HG03066 (cell line): ENCODE results near the gene SENP7.
"Not testable (repeated sequence)": the region's sequence is repeated elsewhere in the genome, so short reads cannot be mapped to it uniquely, and the experiment has no call there.

Experiments used
- ATAC-seq: cut with Tn5 transposase; IDR thresholded peaks from one replicate; pipeline ENCODE4 v1.9.1; 2021; ENCODE audit warnings: low read depth; ENCODE audit not compliant: unreplicated experiment

Gene SENP7

DNA sequence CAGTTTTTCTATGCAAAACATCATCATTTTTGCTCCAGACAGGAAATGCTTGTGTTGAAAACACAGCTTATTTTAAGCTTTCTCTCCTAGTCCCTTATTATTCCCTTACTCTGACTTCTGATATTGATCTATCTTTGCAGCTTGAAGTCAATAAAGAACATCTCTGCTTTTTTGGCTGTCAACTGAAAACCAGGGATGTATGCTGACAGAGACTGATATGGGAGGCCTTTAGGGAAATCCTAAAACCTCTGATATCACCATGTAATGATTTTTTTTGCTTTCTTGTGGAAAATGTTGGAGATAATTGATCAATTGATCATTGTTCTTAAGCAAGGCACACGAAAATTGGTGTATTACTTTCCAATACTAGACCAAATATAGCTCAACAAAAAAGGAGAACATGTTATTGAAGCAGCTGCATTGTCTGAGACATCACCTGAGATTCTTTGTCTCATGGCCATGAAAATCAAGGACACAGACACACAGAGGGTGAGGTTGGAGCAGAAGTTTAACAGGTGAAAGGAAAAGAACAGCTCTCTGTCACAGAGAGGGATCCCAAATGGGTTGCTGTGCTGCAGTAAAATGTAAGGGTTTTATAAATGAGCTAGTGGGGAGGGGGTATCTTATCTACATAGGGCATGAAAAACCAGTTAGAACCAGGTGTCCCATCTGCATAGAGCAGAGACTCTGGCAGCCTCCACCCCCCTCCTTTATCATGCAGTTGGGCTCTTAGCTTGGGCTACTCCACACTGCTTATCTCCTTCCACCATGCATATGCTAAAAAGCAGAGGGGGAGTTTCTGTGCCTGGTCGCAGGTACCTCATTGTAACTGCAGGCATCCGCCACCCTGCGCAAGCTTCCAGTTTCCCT lies 17.0 kb upstream of the SENP7 start:
- ATAC-seq = no peak

DNA sequence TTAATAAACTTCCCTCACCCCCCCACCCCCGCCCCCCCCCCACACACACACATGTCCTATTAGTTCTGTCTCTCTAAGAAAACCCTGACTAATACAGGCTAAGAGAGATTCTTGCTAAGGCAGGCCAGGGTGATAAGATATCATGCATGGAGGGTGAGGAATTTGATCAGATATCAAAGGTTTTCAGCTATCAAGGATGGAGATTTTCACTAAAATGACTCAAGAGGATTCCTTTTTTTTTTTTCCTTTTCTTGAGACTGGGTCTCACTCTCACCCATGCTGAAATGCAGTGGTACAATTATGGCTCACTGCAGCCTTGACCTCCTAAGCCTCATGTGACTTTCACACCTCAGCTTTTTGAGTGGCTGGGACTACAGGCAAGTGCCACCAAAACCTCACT lies 14.9 kb upstream of the SENP7 start:
- ATAC-seq = no peak

DNA sequence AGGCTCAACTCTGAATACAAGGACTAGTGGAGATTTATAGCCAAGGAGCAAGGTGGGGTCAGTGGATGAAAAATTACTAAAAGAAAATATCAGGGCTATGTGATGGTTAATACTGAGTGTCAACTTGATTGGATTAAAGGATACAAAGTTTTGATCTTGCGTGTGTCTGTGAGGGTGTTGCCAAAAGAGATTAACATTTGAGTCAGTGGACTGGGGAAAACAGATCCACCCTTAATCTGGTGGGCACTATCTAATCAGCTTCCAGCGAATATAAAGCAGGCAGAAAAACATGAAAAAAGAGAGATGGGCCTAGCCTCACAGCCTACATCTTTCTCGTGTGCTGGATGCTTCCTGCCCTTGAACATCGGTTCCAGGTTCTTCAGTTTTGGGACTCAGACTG lies 14.4 kb upstream of the SENP7 start:
- no peak for ATAC-seq

DNA sequence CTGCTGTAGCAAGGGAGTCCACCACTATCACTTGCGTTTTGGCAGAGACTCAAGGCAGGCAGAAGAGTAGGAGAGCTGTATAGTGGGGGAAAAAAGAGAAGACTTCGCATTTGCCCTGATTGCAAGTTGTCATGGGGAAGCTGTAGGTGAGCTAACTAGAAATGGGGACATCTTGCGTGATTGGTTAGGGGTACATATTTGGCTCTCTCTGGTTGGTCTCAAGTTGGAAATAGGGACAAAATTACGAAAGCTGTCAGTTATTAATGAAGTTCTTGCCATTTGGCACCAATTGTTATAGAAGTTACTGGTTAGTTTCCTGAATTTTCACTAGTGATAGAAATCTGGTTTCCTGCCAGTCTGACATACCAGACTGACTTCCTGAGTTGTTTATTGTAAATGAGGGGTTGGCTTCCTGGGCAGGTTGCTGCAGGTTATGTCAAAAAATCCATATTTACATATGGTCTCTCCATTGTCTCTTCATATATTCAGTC lies 8.2 kb upstream of the SENP7 start:
- ATAC-seq = no peak

DNA sequence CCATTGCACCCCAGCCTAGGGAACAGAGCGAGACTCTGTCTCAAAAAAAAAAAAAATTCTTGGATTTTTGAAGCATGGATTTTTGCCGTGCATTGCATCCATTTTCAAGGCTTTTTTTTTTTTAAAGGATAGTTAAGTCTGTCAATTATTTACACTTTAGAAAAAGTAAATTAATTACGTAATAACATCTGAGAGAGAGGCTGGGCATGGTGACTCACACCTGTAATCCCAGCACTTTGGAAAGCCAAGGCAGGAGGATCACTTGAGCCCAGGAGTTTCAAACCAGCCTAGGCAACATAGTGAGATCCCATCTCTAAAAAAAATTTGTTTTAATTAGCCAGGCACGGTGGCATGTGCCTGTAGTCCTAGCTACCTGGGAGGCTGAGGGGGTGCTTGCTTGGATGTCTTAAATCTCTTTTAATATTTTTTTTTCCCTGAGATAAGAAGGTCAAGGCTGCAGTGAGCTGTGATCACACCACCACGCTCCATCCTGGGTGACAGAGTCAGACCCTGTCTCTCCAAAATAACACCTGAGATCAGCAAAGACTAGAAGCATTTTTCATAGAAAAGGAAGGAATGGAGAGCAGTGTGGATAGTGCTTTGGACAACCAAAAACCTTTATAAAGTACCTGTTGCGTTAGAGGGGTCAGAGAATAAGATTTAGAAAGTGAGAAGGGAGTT lies 6.8 kb upstream of the SENP7 start:
- no peak for ATAC-seq

DNA sequence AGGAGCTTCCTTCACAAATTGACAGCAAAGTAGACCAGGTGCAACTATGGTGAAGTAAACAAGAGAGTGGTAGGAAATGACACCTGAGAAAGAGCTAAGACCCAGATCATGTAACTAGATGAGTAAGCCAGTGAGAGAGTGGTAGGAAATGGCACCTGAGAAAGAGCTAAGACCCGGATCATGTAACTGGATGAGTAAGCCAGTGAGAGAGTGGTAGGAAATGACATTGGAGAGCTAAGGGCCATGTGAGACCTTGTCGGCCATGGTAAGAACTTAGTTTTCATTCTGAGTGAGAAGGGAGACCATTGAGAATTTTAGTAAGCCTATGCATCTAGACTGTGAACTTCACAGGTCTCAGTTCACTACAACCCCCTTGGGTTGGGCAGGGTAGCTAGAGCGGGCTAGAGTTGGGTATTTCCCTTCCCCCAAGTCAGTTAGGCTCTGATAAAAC lies 5.4 kb upstream of the SENP7 start:
- ATAC-seq = peak; percentile 98

DNA sequence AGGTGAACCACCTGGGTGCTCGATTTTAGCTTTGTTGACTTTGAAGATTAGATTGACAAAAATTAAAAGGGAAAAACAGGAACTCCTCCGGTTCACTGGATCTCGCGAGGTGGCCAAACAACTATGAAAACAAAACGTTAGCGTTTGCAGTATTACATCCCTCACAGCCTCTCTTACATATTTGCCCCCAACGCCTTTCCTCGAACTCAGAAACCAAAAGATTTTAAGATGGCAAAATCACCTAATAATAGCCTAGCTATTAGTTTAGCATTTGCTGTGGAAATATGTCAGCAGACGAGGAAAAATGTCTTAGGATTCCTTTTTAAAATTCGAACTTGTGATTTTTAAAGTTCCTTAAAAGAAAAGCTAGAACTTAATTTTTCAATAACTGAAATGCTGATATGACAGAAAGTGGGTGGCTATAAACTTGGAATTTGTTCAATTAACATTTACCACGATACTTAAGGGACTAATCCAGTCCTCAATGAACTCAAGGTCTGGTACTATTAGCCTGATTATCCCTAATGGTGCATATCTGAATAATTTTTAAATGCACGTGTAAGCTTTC lies 491 bp upstream of the SENP7 start:
- peak; percentile 31 for ATAC-seq

DNA sequence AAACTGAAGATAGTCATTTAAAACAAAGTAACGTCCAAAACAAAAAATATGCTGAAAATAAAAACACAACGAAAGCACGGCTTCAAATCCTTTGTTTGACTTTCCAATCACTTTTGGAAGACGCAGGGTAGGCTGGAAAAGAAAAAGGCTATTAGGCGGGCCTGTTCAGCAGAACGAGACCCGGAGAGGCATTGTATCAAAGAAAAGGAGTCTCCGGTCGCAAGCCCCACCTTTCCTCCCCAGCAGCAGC lies 691 bp downstream of the SENP7 start:
- ATAC-seq = peak; percentile 32

DNA sequence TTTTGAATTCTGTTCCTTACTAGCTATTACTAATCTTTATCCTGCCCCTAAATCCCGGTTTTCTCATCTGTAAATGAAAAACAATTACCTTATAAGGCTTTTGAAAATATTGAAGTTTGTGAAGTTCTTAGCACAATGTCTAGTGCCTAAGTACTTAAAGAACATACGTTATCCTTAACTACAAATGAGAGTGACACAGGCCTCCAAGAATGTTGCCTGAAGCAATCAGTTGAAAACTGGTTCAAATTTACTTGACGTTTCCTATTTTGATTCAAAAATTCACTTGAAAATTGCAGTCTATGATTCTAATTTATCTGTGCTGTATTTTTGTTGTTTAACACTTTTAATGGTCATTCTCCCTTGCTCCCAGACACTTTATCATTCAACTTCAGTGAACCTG lies 3.2 kb downstream of the SENP7 start:
- ATAC-seq = no peak

DNA sequence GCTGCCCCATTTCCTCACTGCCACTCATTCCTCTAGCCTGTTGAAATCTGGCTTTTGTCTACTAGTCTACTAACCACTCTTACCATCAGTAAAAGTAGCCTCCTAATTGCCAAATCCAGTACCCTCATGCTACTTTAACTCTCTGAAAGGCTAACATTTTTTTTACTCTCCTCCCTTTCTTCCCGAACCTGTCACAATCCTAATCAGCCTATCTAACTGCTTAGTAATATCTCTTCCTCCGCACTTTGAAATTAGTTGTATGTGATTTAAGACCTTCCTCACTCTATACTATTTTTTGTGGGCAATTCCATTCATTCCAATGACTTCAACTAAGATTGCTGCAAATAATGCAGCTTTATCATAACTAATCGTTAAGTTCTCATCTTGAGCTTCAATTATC lies 3.7 kb downstream of the SENP7 start:
- no peak for ATAC-seq

DNA sequence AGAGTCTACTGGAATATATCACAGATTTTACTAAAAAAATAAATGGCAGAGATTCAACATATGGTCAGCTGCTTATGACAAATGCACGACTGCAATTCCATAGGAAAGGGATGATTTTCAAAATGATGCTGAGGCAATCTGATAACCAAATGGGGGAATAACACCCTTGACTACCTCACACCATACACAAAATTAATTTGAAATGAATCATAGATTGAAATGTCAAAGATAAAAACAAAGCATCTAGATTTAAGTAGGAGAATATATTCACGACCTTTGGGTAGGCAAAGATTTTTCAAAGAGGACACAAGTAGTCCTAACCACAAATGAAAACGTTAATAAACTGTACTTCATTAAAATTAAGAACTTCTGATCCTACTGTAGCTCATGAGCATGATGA lies 11.2 kb downstream of the SENP7 start:
- no peak for ATAC-seq

DNA sequence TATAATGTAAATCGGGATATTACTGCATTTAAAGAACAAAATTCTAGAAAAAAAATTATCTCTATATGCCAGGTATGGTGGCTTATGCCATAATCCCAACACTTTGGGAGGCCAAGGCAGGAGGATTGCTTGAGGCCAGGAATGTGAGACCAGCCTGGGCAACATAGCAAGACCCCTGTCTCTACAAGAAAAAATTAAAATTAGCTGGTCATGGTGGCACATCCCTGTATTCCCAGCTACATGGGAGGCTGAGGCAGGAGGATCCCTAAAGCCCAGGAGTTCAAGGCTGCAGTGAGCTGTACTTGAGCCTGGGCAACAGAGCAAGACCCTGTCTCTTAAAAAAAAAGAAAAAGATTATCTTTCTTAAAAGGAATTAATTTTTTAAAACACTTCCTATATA lies 12.8 kb downstream of the SENP7 start:
- no peak for ATAC-seq

DNA sequence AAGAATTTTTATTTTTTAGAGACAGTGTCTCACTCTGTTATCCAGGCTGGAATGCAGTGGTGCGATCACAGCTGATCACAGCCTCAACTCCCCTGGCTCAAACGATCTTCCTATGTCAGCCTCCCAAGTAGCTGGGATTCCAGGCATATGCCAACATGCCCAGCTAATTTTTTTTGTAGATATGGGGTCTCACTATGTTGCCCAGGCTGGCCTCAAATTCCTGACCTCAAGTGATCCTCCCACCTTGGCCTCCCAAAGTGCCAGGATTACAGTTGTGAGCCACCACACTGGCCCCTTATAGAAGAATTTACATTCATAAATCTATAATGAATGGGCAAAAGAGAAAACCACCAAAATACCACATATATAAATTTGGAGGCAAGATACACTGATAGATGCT lies 15.2 kb downstream of the SENP7 start:
- ATAC-seq = no peak

DNA sequence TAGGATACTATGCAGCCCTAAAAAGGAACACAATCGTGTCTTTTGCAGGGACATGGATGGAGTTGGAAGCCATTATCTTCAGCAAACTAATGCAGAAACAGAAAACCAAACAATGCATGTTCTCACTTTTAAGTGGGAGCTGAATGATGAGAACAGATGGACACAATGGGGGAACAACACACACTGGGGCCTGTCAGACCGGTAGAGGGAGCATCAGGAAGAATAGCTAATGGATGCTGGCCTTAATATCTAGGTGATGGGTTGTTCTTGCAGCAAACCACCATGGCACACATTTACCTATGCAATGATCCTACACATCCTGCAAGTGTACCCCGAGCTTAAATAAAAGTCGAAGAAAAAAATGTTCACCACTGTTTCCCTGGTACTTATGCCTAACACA lies 17.5 kb downstream of the SENP7 start:
- no peak for ATAC-seq

DNA sequence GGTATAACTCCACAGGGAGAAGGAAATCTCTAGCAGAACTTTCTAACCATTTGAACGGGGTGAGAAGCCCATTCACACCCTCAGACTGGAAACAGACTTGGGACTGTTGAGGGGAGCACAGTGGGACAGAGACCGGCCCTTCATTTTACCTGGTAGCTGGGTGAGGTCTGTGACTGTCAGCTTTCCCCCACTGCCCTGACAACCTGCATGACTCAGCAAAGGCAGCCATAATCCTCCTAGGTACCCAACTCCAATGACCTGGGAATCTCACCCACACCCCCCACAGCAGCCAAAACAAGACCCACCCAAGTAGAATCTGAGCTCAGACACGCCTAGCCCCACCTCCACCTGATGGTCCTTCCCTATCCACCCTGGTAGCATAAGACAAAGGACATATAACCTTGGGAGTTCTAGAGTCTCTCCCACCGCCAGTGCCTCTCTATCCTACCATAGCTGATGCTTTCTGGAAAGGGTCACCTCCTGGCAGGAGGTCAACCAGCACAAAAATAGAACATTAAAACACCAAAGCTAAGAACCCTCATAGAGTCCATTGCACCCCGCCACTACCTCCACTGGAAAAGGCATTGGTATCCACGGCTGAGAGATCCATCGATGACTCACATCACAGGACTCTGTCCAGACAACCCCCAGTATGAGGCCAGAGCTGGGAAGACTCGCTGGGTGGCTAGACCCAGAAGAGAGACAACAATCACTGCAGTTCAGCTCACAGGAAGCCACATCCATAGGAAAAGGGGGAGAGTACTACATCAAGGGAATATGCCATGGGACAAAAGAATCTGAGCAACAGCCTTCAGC lies 28.0 kb downstream of the SENP7 start:
- ATAC-seq = no peak

DNA sequence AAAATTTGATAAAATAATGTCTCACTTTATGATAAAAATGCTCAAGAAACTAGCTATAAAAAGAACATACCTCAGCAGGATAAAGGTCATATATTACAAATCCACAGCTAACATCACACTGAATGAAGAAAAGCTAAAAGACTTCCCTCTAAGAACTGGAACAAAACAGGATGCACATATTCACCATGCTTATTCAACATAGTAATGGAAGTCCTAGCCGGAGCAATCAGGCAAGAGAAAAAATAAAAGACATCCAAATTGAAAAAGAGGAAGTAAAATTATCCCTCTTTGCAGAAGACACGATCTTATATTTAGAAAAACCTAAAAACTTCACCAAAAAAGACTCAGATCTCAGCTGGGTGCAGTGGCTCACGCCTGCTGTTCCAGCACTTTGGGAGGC lies 34.0 kb downstream of the SENP7 start:
- no peak for ATAC-seq

DNA sequence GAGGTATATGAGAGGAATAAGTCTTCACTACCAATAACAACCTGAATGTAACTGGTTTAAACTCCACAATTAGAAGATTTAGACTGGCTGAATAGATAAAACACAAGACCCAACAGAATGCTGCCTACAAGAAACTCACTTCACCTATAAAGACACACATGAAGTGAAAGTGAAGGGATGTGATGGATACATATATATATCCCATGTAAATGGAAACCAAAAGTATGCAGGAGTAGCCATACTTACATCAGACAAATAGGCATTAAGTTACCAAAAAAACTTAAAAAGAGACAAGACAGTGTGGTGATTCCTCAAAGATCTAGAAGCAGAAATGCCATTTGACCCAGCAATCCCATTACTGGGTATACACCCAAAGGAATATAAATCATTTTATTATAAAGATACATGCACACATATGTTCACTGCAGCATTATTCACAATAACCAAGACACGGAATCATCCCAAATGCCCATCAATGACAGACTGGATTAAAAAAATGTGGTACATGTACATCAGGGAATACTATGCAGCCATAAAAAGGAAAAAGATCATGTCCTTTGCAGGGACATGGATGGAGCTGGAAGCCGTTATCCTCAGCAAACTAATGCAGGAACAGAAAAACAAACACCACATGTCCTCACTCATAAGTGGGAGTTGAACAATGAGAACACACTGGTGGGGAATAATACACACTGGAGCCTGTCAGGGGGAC lies 38.0 kb downstream of the SENP7 start:
- not testable (repeated sequence) for ATAC-seq

DNA sequence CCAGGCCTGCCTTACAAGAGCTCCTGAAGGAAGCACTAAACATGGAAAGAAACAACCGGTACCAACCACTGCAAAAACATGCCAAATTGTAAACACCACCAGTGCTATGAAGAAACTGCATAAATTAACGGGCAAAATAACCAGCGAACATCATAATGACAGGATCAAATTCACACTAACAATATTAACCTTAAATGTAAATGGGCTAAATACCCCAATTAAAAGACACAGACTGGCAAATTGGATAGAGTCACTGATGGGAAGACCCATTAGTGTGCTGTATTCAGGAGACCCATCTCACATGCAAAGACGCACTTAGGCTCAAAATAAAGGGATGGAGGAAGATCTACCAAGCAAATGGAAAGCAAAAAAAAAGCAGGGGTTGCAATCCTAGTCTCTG lies 44.3 kb downstream of the SENP7 start:
- ATAC-seq = not testable (repeated sequence)

DNA sequence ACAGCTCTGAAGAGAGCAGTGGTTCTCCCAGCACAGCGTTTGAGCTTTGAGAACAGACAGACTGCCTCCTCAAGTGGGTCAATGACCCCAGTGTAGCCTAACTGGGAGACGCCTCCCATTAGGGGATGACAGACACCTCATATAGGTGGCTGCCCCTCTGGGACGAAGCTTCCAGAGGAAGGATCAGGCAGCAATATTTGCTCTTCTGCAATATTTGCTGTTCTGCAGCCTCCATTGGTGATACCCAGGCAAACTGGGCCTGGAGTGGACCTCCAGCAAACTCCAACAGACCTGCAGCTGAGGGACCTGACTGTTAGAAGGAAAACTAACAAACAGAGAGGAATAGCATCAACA lies 45.7 kb downstream of the SENP7 start:
- ATAC-seq = not testable (repeated sequence)

DNA sequence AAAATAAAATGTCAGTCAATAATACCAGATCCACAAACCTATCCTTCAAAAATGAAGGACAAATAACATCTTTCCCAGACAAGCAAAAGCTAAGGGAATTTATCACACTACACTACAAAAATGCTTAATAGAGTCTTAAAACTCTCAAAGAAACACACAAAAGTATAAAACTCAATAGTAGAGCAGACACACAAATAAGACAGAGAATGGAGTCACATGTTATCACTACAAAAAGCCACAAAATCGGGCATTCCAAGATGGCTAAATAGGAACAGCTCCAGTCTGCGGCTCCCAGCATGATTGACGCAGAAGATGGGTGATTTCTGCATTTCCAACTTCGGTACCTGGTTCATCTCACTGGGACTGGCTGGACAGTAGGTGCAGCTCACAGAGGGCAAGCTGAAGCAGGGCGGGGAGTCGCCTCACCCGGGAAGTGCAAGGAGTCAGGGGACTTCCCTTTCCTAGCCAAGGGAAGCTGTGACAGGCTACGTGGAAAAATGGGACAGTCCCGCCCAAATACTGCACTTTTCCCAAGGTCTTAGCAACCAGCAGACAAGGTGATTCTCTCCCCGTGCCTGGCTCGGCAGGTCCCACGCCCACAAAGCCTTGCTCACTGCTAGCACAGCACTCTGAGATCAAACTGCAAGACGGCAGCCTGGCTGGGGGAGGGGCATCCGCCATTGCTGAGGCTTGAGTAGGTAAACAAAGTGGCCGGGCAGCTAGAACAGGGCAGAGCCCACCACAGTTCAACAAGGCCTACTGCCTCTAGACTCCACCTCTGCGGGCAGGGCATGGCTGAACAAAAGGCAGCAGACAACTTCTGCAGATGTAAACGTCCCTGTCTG lies 46.3 kb downstream of the SENP7 start:
- ATAC-seq = no peak
